KBM-7 (cell line): ENCODE data around the gene PCDHA9.
"Not testable (repeated sequence)": the region's sequence is repeated elsewhere in the genome, so short reads cannot be mapped to it uniquely, and the experiment has no call there.

Experiments used
- DNase-seq: peaks from one replicate; pipeline ENCODE4 v3.0.0-alpha.2; 2015
- in situ Hi-C: fragments of 300-500 bp; cut with MboI; formaldehyde crosslinking; loops from 2 replicates; pipeline ENCODE4 v1.14.3; 2020; ENCODE audit warnings: low sequenced_read_pairs, low pct_unique_long_range_greater_than_20kb, mixed read lengths

The PCDHA9 gene, protein sequence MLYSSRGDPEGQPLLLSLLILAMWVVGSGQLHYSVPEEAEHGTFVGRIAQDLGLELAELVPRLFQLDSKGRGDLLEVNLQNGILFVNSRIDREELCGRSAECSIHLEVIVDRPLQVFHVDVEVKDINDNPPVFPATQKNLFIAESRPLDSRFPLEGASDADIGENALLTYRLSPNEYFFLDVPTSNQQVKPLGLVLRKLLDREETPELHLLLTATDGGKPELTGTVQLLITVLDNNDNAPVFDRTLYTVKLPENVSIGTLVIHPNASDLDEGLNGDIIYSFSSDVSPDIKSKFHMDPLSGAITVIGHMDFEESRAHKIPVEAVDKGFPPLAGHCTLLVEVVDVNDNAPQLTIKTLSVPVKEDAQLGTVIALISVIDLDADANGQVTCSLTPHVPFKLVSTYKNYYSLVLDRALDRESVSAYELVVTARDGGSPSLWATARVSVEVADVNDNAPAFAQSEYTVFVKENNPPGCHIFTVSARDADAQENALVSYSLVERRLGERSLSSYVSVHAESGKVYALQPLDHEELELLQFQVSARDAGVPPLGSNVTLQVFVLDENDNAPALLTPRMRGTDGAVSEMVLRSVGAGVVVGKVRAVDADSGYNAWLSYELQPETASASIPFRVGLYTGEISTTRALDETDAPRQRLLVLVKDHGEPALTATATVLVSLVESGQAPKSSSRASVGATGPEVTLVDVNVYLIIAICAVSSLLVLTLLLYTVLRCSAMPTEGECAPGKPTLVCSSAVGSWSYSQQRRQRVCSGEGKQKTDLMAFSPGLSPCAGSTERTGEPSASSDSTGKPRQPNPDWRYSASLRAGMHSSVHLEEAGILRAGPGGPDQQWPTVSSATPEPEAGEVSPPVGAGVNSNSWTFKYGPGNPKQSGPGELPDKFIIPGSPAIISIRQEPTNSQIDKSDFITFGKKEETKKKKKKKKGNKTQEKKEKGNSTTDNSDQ

GRCh38 chr5:140848139-140849102 lies at the start of gene PCDHA9:
Gene PCDHA9 (plus strand): TSS chr5:140848382. CDS start chr5:140848496, 114 bp downstream.
- DNase-seq, in situ Hi-C loops: not testable (repeated sequence)

DNA sequence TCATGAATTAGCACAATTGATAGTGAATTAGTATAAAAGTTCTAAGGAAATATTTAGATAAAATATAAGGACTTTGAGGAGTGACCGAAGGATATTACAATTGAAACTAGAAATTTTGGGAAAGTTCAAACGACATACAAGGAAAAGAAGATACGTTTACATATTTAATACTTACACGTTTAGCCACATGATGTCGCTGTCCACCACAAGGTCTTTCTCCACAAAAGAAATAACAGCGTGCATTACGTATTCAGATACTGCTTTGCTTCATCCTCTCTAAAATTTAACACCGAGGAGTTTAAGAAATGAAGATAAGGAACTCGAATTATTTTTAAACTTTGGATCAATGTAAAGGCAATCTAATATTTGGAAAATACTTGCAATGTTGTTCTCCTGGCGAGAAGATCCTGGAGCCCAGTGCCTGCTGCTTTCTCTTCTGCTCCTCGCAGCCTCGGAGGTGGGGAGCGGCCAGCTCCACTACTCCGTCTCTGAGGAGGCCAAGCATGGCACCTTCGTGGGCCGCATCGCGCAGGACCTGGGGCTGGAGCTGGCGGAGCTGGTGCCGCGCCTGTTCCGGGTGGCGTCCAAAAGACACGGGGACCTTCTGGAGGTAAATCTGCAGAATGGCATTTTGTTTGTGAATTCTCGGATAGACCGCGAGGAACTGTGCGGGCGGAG lies 47.2 kb upstream of the PCDHA9 start, which contains the start of gene PCDHA3:
Gene PCDHA3, plus strand, starts transcription at position 242 of the 678 bp plus-strand sequence.
- peak; percentile 75 for DNase-seq
- in situ Hi-C loops, result no loop called here

GRCh38 chr5:140801494-140801841 lies 46.7 kb upstream of the PCDHA9 start:
- in situ Hi-C loops, result no loop called here
- DNase-seq, result peak; percentile 65

GRCh38 chr5:140802381-140802780 lies 45.8 kb upstream of the PCDHA9 start:
- DNase-seq, in situ Hi-C loops: not testable (repeated sequence)

DNA sequence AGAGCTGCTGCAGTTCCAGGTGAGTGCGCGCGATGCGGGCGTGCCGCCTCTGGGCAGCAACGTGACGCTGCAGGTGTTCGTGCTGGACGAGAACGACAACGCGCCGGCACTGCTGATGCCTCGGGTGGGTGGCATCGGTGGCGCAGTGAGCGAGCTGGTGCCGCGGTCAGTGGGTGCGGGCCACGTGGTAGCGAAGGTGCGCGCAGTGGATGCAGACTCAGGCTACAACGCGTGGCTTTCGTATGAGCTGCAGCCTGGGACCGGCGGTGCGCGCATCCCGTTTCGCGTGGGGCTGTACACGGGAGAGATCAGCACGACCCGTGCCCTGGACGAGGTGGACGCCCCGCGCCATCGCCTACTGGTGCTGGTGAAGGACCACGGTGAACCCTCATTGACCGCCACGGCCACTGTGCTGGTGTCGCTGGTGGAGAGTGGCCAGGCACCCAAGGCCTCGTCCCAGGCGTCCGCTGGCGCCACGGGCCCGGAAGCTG lies 45.4 kb upstream of the PCDHA9 start:
- DNase-seq, result no peak
- in situ Hi-C loops, result no loop called here

GRCh38 chr5:140806834-140807775 lies 41.1 kb upstream of the PCDHA9 start, which contains the start of gene PCDHA4:
Gene PCDHA4 (plus strand): TSS chr5:140807068.
- in situ Hi-C loops, result no loop called here
- DNase-seq, result peak; percentile 3

GRCh38 chr5:140808241-140808888 lies 39.8 kb upstream of the PCDHA9 start:
- DNase-seq, in situ Hi-C loops: not testable (repeated sequence)

DNA sequence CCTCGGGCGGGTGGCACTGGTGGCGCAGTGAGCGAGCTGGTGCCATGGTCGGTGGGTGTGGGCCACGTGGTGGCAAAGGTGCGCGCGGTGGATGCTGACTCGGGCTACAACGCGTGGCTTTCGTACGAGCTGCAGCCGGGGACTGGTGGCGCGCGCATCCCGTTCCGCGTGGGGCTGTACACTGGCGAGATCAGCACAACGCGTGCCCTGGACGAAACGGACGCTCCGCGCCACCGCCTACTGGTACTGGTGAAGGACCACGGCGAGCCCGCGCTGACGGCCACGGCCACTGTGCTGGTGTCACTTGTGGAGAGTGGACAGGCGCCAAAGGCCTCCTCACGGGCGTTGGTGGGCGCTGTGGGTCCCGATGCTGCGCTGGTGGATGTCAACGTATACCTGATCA lies 39.3 kb upstream of the PCDHA9 start:
- no peak for DNase-seq
- in situ Hi-C loops, result no loop called here

- DNase-seq, result peak; percentile 44
Observed at GRCh38 chr5:140821375-140822280, 26.6 kb upstream of the PCDHA9 start, which contains the start of gene PCDHA5. Gene PCDHA5 (plus strand): TSS chr5:140821613.

DNA sequence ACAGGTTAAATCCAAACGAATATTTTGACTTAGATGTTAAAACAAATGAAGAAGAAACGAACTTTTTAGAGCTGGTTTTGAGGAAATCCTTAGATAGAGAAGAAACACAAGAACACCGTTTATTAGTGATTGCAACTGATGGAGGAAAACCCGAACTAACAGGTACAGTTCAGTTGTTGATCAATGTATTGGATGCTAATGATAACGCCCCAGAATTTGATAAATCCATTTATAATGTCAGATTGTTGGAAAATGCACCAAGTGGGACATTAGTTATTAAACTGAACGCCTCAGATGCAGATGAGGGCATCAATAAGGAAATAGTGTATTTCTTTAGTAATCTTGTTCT lies 25.9 kb upstream of the PCDHA9 start:
- in situ Hi-C loops, result no loop called here
- DNase-seq, result no peak

More at GRCh38 chr5:140821375-140822280, 26.6 kb upstream of the PCDHA9 start, which contains the start of gene PCDHA5:
- in situ Hi-C loops, result no loop called here

DNA sequence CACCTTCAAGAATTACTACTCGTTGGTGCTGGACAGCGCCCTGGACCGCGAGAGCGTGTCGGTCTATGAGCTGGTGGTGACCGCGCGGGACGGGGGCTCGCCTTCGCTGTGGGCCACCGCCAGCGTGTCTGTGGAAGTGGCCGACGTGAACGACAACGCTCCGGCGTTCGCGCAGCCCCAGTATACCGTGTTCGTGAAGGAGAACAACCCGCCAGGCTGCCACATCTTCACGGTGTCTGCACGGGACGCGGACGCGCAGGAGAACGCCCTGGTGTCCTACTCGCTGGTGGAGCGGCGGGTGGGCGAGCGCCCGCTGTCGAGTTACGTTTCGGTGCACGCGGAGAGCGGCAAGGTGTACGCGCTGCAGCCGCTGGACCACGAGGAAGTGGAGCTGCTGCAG lies 25.2 kb upstream of the PCDHA9 start:
- in situ Hi-C loops, DNase-seq: not testable (repeated sequence)

GRCh38 chr5:140823475-140823874 lies 24.7 kb upstream of the PCDHA9 start:
- in situ Hi-C loops, result no loop called here
- DNase-seq, result no peak

DNA sequence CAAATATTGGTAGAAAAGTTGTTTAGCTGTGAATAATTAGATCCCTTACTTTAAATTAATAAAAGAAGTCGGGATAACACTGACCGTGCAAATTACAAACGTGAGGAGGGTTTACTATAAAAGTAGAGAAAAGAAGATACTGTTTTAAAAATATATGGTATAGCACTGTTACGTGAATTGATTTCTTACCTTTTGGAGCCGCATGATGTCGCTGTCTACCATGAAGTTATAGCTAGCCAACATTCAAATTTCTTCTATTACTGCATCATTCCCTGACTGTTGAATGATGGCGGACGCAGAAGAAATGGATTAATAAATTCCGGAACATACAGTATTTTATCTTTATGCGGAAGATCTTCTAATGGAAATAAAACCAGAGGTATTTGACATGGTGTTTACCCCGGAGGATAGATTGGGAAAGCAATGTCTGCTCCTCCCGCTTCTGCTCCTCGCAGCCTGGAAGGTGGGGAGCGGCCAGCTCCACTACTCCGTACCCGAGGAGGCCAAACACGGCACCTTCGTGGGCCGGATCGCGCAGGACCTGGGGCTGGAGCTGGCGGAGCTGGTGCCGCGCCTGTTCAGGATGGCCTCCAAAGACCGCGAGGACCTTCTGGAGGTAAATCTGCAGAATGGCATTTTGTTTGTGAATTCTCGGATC lies 20.3 kb upstream of the PCDHA9 start, which contains the start of gene PCDHA6:
Gene PCDHA6, plus strand, starts transcription at position 257 of the 658 bp plus-strand sequence. Its CDS starts 132 bp downstream, at position 389.
- in situ Hi-C loops, result no loop called here

GRCh38 chr5:140828362-140828737 lies 19.8 kb upstream of the PCDHA9 start:
- in situ Hi-C loops, result no loop called here
- no peak for DNase-seq

More for the DNA sequence above, 20.3 kb upstream of the PCDHA9 start, which contains the start of gene PCDHA6:
- DNase-seq, result no peak
